NCI-H146 (cell line): ENCODE results near the gene ZNF346.
"Not testable (repeated sequence)": the region's sequence is repeated elsewhere in the genome, so short reads cannot be mapped to it uniquely, and the experiment has no call there.

ENCODE experiments used
- DNase-seq: peaks from one replicate; lab custom pipeline; 2025; lab: John Stamatoyannopoulos, UW

ZNF346 gene

GRCh38 chr5:177022386-177023302, at the start of gene ZNF346:
TSS of gene ZNF346 (plus strand) at chr5:177022696. CDS start at chr5:177022739, 43 bp downstream.
- DNase-seq: peak; percentile 91

GRCh38 chr5:176979669-176980068, 42.8 kb upstream of the ZNF346 start:
- DNase-seq: no peak

GRCh38 chr5:176980818-176981217, 41.7 kb upstream of the ZNF346 start:
- no peak for DNase-seq

- not testable (repeated sequence) for DNase-seq
Observed at GRCh38 chr5:176983112-176983511, 39.4 kb upstream of the ZNF346 start.

- DNase-seq: not testable (repeated sequence)
Observed at GRCh38 chr5:176983593-176983992, 38.9 kb upstream of the ZNF346 start.

- not testable (repeated sequence) for DNase-seq
Observed at GRCh38 chr5:176984176-176984575, 38.3 kb upstream of the ZNF346 start.

GRCh38 chr5:176985516-176985915, 37.0 kb upstream of the ZNF346 start:
- DNase-seq: no peak

- DNase-seq: no peak
Observed at GRCh38 chr5:176986280-176986679, 36.2 kb upstream of the ZNF346 start.

GRCh38 chr5:176987583-176987982, 34.9 kb upstream of the ZNF346 start:
- no peak for DNase-seq

GRCh38 chr5:176993081-176993480, 29.4 kb upstream of the ZNF346 start:
- DNase-seq: not testable (repeated sequence)

GRCh38 chr5:176994460-176995121, 27.9 kb upstream of the ZNF346 start:
- no peak for DNase-seq

- DNase-seq: no peak
Observed at GRCh38 chr5:176995122-176995490, 27.4 kb upstream of the ZNF346 start.

GRCh38 chr5:176995896-176996767, 26.4 kb upstream of the ZNF346 start:
- DNase-seq: no peak

- no peak for DNase-seq
Observed at GRCh38 chr5:176996780-176997179, 25.7 kb upstream of the ZNF346 start.

GRCh38 chr5:176998828-176999227, 23.7 kb upstream of the ZNF346 start:
- DNase-seq: no peak

- DNase-seq: not testable (repeated sequence)
Observed at GRCh38 chr5:176999526-176999925, 23.0 kb upstream of the ZNF346 start.

GRCh38 chr5:177003649-177004048, 18.8 kb upstream of the ZNF346 start:
- no peak for DNase-seq

- DNase-seq: no peak
Observed at GRCh38 chr5:177004961-177005360, 17.5 kb upstream of the ZNF346 start.

GRCh38 chr5:177005619-177006264, 16.8 kb upstream of the ZNF346 start:
- DNase-seq: peak; percentile 50

- peak; percentile 88 for DNase-seq
Observed at GRCh38 chr5:177006265-177006972, 16.1 kb upstream of the ZNF346 start, which contains the start of gene UIMC1. TSS of gene UIMC1 (minus strand) at chr5:177006779. CDS start at chr5:176982615, 24,164 bp downstream.

- DNase-seq: no peak
Observed at GRCh38 chr5:177008716-177009115, 13.8 kb upstream of the ZNF346 start.
